GM19238 (cell line): ENCODE results near the gene CLOCK.

Experiments used
- DNase-seq: peaks from one replicate; pipeline ENCODE4 v3.0.0; 2011; ENCODE audit warnings: low spot score; ENCODE audit not compliant: insufficient read length

CLOCK gene

DNA sequence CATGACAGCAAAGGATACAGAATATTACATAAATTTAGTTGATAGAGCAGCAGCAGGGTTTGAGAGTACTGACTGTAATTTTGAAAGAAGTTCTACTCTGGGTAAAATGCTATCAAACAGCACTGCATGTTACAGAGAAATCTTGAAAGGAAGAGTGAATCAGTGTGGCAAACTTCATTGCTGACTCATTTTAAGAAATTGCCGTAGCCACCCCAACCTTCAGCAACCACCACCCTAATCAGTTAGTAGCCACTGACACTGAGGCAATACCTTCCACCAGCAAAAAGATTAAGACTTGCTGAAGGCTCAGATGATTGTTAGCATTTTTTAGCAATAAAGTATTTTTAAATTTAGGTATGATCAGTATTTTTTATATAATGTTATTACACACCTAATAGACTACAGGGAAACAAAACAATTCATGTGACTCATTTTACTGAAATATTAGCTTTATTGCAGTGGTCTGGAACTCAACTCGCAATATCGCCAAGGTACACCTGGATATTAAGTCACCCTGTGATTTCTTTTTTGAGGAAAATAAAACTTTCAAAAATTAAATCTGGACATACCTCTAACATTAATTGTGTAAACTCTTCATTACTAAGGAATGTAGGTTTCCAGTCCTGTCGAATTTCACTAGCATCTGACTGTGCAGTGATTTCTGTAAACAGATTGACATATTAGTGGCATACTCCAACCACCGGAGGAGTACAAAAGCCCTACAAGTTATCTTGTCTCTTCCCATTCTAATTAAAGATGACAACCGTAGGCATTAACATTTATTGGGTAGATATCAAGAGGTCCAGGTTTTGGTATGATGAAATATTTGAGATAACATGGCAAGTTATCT, 71.1 kb downstream of the CLOCK start:
- DNase-seq, result no peak

DNA sequence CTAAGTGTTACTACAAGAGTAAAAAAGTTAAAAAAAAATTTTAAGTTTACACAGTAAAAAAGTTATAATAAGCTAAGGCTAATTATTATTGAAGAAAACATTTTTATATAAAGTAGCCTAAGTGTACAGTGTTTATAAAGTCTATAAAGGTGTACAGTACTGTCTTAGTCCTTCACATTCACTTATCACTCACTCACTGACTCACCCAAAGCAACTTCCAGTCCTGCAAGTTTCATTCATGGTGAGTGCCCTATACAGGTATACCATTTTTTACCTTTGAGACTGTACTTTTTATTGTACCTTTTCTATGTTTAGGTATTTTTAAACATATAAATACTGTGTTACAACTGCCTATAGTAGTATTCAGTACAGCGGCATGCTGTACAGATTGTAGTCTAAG, 76.7 kb downstream of the CLOCK start:
- DNase-seq, result no peak

DNA sequence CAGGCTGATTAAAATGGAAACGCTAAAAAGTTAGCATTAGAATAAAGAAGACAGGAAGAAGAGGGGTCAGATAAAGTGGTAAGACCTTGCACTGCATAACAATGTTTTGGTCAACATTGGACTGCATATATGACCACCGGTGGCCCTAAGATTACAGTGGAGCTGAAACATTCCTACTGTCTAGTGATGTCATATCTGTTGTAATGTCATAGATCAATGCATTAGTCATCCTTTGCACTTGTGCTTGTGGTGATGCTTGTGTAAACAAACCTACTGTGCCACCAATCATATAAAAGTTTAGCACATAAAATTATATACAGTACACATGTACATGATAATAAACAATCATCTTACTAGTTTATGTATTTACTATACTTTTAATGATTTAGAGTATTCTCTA, 78.0 kb downstream of the CLOCK start:
- DNase-seq, result no peak

DNA sequence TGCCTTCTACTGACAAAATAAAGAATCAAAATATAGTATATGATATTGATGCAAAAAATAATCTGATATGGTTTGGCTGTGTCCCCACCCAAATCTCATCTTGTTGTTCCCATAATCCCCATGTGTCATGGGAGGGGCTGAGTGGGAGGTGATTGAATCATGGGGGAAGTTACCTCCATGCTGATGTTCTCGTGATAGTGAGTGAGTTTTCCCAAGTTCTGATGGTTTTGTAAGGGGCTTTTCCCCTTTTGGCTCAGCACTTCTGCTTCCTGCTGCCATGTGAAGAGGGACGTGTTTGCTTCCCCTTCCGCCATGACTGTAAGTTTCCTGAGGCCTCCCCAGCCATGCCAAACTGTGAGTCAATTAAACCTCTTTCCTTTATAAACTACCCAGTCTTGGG, 80.7 kb downstream of the CLOCK start:
- DNase-seq, result no peak

DNA sequence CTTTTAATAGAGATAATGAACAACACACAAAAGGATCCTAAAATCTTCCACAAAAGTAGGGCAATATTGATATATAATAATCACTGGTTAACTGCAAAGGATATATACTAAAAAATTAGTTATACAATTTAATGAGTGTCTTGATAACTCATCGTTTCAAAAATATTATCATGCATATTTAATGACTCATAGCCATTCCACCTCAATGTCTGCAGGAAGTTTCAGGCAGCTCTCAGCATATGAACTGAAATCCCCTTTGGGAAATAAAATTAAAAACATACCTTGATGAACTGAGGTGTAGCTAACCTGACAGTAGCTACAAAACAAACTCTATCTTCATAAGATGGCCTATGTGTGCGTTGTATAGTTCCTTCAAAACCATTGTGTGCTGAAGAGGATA, 88.1 kb downstream of the CLOCK start:
- DNase-seq, result no peak

DNA sequence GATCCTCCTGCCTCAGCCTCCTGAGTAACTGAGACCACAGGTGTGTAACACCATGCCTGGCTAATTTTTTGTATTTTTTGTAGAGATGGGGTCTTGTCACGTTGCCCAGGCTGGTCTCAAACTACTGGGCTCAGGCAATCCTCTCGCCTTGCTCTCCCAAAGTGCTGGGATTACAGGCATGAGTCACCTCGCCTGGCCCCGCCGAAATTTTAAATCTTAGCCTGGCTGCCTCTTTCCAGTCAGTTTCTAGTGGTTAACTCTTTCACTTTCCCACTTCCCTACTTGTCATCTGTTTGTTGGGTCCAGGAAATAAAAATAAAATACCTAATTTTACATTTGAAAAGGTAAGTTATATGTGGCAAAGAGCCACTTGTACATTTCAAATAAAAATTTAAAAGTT, 88.5 kb downstream of the CLOCK start:
- no peak for DNase-seq

DNA sequence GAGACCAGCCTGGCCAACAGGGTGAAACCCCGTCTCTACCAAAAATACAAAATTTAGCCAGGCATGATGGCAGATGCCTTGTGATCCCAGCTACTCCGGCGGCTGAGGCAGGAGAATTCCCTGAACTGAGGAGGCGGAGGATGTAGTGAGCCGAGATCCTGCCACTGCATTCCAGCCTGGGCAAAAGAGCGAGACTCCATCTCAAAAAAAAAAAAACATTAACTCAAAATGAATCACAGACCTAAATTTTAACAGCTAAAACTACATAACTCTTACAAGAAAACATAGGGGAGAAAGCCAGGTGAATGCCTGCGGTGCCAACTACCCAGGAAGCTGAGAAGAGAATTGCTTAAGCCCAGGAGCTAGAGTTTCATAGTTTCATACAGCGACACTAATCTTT, 96.1 kb downstream of the CLOCK start:
- DNase-seq, result no peak

DNA sequence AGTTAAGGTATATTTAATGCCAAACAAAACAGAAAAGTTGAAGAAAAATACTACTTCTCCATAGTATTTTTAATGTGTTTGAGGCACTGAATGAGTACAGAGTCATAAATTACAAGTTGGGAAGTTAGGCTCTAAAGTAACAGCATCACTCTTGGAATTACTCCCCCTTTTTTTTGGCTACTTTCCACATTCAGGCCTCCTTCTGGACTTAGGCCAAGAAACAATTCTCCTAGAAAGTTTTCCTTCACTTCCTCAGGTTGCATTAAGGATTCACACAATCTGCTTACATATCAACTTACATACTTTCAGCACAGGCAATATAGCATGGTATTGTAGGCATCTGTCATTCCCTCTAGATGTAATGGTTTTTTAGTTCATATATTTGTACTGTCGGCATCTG, 98.9 kb downstream of the CLOCK start:
- no peak for DNase-seq

DNA sequence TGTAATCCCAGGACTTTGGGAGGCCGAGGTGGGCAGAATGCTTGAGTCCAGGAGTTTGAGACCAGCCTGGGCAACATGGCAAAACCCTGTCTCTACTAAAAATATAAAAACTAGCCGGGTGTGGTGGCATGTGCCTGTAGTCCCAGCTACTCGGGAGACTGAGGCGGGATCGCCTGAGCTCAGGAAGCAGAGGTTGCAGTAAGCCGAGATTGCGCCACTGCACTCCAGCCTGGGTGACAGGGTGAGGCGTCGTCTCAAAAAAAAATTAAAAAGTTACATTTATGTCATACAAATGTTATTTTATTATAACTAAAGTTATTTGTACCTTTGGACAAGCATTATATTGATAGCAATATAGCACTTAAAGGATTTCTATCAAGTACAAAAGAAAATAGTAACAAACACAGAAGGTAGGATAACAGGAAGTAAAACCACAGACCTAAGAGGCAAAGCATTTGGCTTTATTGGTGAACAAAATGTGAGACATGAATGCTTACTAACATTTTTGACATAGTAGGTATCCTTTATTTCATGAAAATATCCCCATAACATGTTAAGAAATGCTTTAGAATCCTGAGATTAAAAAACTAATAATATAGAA, 99.5 kb downstream of the CLOCK start:
- no peak for DNase-seq

DNA sequence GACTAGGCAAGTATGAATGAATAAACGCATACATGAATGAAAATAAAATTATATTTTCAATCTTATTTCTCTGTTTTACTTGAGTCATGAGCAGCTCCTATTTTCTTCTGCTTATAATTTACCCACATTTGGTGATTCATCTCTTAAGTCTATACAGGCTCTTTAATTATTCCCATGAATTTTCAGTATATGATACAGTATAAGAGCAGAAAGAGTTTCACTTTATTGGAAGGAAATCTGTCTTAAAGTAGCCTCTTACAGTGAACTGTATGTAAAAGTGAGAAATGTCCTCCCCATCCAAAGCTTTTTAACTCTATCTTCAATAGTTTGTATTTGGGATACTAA, 100.2 kb downstream of the CLOCK start:
- DNase-seq, result no peak

DNA sequence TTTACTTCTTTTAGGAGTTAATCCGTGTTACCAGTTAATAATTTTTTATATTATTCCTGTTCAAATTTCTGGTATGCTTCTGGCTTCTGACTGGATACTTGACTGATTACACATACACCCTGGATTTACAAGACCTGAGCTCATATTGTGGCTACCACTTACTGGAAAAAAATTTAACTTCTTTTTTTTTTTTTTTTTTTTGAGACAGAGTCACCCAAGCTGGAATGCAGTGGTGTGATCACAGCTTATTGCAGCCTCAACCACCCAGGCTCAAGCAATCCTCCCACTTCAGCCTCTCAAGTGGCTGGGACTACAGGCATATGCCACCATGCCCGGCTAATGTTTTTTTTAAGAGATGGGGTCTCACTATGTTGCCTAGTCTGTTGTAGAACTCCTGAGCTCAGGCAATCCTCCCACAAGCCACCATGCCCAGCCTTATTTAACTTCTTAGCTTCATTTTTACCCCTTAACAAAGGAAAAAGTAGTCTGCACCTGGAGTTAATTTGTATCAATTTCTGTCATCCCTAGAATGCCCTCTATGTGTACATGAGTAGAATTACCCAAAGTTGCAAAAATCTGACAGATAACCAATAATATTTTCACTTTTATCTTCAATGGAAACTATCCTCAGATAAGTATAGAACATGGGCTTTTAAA, 100.7 kb downstream of the CLOCK start:
- no peak for DNase-seq

DNA sequence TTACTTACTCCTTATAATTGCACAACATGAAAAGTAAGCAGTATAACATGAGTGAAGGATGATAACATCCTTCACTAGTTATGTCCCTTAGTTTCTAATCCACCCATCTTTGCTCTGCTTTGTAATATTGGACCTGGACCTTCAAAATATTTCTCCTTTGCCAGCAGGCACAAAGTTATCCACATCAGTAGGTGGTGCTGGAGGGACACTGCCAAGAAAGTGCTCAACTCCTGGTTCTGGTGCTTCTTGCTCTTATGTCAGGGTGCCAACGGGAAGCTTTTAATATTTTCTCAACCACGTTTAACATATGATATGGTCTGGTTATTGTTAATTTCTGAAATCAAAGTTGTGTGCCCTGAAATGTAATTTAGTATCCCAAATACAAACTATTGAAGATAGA, 101.9 kb downstream of the CLOCK start:
- no peak for DNase-seq

DNA sequence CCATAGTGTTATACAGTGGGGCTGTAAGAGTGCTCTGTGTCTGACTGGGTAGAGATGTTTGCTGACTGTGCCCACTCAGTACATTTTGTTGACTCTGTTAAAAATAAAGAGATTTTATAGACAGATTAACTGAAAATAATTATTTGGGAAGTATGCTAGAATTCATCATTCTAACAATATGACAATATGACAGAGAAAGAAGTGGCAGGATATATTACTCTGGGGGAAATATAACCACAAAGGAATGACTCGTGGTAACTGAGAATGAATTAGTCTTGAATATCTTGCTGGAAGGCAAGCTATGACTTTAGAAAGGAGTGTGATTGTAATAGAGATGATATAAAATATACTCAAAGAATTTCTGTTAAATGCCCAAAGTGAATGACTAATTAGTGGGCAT, 104.2 kb downstream of the CLOCK start:
- no peak for DNase-seq

DNA sequence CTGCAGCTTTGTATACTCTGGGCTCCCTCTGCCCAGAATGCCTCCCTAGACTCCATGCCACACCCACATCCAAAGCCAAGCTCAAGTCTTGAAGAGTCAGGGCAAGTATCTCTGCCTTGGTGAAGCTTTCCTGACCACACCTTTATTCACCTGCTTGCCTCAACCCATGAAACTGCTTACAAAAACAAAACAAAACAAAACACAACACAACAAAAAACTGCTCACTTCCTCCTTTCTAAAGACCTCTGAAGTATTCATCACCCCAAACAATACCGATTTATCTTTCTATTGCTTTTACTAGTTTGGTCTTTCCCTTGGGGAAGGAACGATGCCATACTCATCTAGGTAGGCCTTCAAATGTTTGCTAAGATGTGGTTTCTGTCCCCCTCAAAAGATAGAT, 105.9 kb downstream of the CLOCK start:
- no peak for DNase-seq

DNA sequence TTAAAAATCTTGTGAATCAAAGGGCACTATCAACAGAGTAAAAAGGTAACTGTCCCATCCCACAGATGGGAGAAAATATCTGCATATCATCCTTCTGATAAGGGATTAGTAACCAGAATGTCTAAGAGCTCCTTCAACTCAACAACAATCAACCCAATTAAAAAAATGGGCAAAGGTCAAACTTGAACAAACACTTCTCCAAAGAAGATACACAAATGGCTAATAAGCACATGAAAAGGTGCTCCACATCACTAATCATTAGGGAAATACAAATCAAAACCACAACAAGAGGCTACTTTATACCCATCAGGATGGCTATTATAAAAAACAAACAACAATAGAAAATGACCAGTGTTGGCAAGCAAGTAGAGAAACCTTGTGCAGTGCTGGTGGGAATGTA, 107.7 kb downstream of the CLOCK start:
- no peak for DNase-seq

DNA sequence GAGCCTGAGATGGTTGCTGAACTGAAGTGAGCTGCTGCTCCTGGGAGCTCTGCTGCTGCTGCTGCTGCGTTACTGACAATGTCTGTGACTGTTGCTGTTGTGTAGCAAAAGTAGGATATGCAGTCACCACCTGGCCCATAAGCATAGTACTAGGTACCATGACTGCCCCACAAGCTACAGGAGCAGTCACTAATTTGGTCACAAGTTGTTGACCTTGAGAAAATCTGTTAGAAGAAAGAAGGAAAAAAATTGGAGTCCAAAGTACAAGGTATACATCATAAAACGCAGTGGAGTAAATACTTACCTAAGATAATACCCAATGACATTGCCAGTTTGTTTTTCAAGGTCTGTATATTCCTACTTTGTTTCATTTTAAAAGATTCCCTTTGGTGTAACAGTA, 108.4 kb downstream of the CLOCK start:
- DNase-seq, result no peak

DNA sequence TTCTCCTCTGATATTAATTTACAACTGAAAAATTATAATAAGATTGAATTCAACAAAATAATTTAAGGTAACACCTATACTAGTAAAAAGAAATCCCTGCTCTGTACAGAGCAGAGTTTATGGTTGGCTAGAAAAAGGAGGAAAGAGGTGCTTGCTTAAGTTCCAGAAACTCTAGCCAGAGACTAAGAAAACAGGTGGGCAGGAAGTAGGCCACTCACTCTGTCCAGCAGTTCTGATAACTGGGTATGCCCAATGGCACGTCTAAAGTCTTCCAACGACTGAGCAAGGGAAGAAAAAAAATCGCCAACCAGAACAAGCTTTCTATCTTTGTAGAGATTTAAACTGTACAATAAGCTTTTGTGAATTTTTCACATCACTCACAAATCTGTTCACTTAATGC, 108.9 kb downstream of the CLOCK start:
- DNase-seq, result no peak

DNA sequence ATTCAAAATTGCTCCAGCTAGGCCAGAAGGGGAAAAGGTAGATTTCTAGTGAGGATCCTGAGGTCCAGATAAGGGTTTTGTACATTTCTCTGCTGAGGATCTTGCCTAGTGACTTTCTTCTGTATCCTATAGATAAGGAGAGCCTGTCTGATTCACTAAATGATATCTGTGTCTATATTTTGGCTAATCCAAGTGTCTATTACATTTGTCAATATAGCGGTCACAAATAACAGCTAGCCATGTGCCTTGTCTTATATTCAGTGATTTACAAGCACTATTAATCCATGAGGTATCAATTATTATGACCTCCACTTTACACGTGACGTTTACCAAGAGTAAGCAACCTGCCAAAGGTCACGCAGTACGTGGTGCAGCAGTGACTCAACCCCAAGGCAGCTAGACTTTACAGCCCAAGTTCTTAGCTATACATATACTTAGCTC, 109.3 kb downstream of the CLOCK start:
- DNase-seq, result no peak

DNA sequence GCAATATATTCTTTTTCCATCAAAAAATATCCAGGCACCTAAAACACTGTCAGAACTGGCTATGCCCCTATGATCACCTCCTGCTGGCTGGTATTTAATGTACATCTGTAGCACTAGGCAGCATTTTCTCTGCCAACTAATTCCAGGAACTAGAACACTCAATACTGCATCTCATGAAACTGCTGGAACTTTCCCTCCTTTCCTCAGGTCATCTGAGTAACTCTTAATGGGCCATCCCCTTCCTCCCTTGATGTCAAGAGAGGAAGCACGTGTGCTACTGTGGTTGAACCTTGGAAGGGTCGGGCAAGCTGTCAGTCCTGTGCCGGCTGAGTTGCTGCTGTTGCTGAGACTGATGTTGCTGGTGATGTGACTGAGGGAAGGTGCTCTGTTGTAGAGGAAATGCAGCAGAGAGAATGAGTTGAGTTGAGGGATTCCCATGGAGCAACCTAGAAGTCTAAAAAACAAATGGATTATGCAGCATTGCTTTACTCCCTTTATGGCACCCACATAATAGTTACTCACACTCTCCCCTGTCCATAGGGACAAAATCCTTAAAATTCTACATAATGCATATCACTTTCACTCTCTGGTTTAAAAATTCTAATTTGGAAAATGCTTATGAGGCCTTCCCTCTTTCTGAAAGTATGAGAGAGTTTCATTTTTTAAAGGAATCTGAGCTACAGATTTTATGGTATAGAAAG, 111.4 kb downstream of the CLOCK start:
- no peak for DNase-seq

DNA sequence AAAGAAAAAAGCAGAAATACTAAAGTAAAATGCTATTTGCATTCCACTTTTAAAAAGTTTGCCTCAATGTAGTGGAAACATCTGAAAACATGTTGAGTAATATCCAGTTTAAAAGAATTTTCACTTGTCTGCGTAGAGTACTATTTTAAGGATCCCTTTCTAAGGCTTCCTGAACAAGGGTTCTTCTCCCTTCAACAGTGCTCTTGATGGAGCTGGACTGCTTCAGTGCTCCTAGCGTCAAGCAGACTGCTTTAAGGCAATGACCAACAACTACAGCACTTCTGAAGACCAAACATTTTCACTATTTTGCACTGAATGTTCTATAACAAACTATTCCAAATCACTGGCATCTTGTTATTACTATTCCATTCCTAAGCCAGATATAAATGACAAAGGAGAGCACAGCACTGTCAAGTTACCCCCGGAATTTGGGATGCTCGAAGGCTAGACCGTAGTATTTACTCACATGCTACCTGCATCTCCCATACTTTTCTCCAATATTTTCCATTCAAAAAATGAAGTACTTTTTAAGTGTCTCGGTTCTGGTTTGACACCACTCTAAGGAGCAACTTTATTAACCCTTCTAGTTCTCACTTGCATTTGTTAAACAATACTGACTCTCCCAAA, 114.9 kb downstream of the CLOCK start:
- DNase-seq, result no peak

DNA sequence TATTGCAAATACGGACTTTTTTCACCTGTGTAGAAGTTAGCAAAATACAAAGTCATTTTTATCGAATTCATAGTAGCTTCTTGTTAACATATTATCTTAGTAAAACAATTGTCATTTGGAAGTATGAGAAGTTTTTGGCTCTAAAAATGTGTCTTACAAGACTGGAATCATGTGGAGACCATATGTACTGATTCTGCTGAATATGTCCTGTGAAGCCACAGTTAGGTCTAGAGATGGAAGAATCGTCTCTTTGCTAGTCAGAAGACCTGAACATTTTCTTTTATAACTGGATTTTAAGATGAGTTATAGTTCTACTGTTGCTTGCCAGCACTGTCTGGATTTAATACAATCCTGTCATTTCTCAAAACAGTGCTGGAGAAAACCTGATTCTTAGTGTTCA, 121.9 kb downstream of the CLOCK start:
- DNase-seq, result no peak

DNA sequence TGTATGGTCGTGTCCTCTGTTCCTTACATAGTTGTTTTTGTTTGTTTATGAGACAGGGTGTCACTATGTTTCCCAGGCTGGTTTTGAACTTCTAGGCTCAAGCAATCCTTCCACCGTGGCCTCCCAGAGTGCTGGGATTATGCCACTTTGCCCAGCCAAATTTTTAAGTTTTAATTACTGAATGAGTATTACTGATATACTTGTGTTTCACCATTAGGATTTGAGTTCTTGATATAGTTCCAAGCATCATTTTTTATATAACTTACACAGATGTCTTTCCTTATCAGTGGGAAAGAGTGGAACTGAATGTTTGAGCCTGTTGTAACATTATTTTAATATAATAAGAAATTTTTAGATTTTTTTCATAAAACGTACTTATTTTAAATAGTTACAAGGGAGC, 130.5 kb downstream of the CLOCK start:
- no peak for DNase-seq
